Thoracic aorta (tissue), 2 donors: ENCODE results near the gene CLK3. TPM values are rescaled to one million over a fixed set of nuclear protein-coding genes. Genes with fewer than 3 reads are reported as not detected.

Source experiments
- ATAC-seq: fragments of 150-250 bp; one replicate; pipeline ENCODE4 v1.8.0; 2017; ENCODE audit warnings: low read depth; ENCODE audit not compliant: insufficient number of reproducible peaks, low FRiP score
- DNase-seq: peaks from one replicate; pipeline ENCODE4 v3.0.0-alpha.2; 2020; ENCODE audit warnings: low spot score
- H3K27ac ChIP-seq, 2 donors: fragments of 200-600 bp; sonication (generic); 1 replicate in 1 of 2; 2 replicates in 1 of 2; pipeline ENCODE4 v1.5.1; 2016; ENCODE audit warnings: mild to moderate bottlenecking in 2 of 2, moderate library complexity in 2 of 2
- H3K27me3 ChIP-seq: fragments of 200-600 bp; sonication (generic); replicated peaks from 2 replicates; pipeline ENCODE4 v1.6.0; 2016; ENCODE audit warnings: mild to moderate bottlenecking; ENCODE audit not compliant: insufficient read depth
- H3K36me3 ChIP-seq: fragments of 200-600 bp; sonication (generic); one replicate; pipeline ENCODE4 v1.5.1; 2016
- H3K4me1 ChIP-seq, 2 donors: fragments of 200-600 bp; sonication (generic); 1 replicate in 1 of 2; 2 replicates in 1 of 2; pipeline versions ENCODE4 v1.5.1 to v1.6.0; 2016; ENCODE audit warnings: low read depth in 2 of 2, mild to moderate bottlenecking in 1 of 2; ENCODE audit not compliant: control insufficient read depth in 1 of 2
- H3K4me3 ChIP-seq: fragments of 200-600 bp; sonication (generic); 2 replicates; pipeline ENCODE4 v1.5.1; 2016; ENCODE audit warnings: mild to moderate bottlenecking
- H3K9me3 ChIP-seq: fragments of 200-600 bp; sonication (generic); 2 replicates; pipeline ENCODE4 v1.5.1; 2016
- total RNA-seq, 2 donors: library from RNA; depleted of rRNA; stranded (reverse); fragments of >200 nt; gene quantifications; one replicate each; pipeline versions ENCODE4 v1.1.0 to v1.2.3, GENCODE V29; 2016
- TF ChIP-seq, protein P1 (sequence below): fragments of 200-600 bp; sonication (generic); IDR thresholded peaks from one replicate; pipeline ENCODE4 v1.5.1; 2019; ENCODE audit warnings: antibody characterized with exemption

Gene CLK3
- total RNA-seq, 2 donors from 2014 or later = 114 to 156 TPM

DNA sequence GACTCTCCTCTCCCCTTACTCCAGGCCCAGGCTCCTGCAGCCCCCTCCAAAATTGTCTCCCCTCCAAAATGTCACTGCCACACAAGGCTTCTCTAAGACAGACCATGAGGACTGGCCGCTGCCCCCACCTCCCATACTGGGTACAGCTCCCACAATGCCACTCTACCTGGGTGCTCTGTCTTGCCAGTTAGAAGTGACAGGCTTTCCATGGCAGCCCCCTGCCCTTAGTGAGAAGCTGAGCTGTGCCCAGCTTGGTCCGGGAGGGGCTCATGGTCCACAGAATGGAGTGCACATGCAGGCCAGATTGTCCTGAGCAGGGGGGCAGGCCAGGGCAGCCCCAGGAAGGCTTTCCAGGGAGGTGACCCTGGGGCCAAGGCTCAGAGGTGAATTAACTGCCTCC, 3.0 kb upstream of the CLK3 start:
- H3K27ac ChIP-seq = no peak overlapping the region
- ATAC-seq = no peak

DNA sequence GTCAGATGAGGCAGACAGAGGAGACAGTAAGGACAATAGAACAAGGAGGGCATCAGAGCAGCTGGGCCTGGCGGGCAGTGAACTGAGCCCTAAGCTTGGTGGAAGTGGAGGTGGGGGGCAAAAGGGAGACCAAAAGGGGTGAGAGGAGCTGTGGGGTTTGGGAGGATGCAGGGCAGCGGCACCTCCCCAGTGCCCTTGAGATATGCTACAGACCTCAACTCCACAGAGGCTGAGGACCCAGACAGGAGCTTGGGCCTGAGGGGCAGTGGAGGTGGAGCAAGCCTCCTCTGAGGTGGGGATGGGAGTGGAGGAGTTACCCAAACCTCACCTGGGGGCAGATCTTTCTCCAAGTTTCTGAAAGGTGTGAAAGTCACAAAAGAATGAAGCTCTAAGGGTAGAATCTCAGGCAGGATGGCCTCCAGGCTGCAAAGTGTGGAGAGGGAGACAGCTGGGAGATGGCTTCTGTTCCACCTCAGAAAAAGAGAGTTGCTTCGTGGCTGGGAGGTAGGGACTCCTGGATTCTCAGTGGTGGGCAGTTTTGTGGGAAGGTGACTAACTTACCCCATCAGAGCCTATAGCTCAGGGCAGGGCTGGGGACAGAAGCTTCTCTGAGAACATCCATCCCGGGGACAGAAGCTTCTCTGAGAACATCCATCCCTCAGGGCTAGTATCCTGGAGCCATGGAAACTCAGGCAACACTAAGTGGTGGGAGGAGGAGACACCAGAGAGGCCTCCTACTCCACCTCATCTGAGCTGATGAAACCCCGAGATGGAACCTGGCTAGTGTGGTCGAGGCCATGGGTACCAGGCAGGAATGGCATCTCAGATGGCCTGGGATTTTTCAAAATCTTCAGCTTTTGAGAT, 2.3 kb upstream of the CLK3 start:
- H3K27me3 ChIP-seq = no peaks in the 10 kb centered on the region
- H3K4me1 ChIP-seq = peaks cover 11 to 19% of the 10 kb centered on the region in 2 donors
- ATAC-seq (no peak), DNase-seq (no peak)
- H3K9me3 ChIP-seq = no peaks in the 10 kb centered on the region
- H3K36me3 ChIP-seq = no peaks in the 10 kb centered on the region
- TF ChIP-seq, protein P1, sequence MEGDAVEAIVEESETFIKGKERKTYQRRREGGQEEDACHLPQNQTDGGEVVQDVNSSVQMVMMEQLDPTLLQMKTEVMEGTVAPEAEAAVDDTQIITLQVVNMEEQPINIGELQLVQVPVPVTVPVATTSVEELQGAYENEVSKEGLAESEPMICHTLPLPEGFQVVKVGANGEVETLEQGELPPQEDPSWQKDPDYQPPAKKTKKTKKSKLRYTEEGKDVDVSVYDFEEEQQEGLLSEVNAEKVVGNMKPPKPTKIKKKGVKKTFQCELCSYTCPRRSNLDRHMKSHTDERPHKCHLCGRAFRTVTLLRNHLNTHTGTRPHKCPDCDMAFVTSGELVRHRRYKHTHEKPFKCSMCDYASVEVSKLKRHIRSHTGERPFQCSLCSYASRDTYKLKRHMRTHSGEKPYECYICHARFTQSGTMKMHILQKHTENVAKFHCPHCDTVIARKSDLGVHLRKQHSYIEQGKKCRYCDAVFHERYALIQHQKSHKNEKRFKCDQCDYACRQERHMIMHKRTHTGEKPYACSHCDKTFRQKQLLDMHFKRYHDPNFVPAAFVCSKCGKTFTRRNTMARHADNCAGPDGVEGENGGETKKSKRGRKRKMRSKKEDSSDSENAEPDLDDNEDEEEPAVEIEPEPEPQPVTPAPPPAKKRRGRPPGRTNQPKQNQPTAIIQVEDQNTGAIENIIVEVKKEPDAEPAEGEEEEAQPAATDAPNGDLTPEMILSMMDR = no peak
- no peak overlapping the region for H3K27ac ChIP-seq
- no peak overlapping the region for H3K4me3 ChIP-seq

More for the DNA sequence above, 3.0 kb upstream of the CLK3 start:
- TF ChIP-seq, protein P1 = no peak
- Histone ChIP-seq H3K4me1 (peaks cover 10 to 13% of the 10 kb centered on the region in 2 donors), H3K27me3 (no peaks in the 10 kb centered on the region), H3K9me3 (no peaks in the 10 kb centered on the region), H3K36me3 (no peaks in the 10 kb centered on the region), H3K4me3 (no peak overlapping the region)
- DNase-seq = no peak

- ATAC-seq (peak; percentile 32), DNase-seq (no peak)
- Histone ChIP-seq H3K4me1 (peaks cover 11 to 28% of the 10 kb centered on the region in 2 donors), H3K4me3 (peak overlapping the region; percentile 99), H3K27me3 (no peaks in the 10 kb centered on the region), H3K9me3 (no peaks in the 10 kb centered on the region), H3K36me3 (peaks cover 2% of the 10 kb centered on the region), H3K27ac (peak overlapping the region; percentile 11 to 99)
- TF ChIP-seq, protein P1 = no peak
Observed at GRCh38 chr15:74613953-74614743, 1.5 kb upstream of the CLK3 start.

DNA sequence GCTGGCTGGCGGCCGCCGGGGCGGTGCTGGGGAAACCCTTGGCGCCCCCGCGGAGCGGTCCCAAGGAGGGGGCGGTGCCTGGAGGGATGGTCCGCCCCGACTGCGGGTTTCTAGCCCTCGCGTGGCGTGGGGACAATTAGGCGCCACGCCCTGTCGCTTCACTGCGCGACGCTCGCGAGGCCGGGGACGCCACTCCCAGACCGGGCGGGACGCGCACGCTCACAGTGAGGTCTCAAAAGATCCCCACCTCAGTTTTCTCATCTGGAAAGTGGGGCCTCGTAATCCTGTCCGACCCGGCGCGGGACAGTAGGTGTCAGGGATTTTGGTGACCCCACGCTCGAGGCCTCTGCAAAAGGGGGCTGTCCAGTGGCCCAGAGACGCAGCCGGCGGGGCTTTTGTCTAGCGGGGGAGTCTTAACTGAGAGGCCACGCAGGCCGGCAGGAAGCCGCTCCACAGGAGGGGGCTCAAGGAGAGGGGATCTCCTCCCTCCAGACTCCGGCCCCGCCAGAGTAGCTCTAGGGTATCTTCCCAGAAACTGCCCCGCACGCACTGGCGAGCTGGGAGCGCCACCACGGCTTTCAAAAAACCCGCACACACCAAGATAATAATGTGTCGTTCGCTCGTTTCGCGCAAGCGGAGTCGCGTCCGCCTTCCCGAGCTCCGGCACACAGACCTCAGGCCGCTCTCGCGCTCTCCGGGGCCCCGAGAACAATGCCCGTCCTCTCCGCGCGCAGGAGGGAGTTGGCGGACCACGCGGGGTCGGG, 710 bp upstream of the CLK3 start:
- ATAC-seq (peak; percentile 14), DNase-seq (peak; percentile 19)
- H3K9me3 ChIP-seq = no peaks in the 10 kb centered on the region
- H3K27me3 ChIP-seq = no peaks in the 10 kb centered on the region
- peak overlapping the region; percentile 99 for H3K4me3 ChIP-seq
- H3K36me3 ChIP-seq = peaks cover 10% of the 10 kb centered on the region
- TF ChIP-seq, protein P1 = no peak
- H3K4me1 ChIP-seq = peaks cover 11 to 31% of the 10 kb centered on the region in 2 donors
- H3K27ac ChIP-seq = peak overlapping the region; percentile 96 to 99
